Uterus (tissue), 4 donors: ENCODE measurements around the gene PRKX. TPM values are rescaled to one million over a fixed set of nuclear protein-coding genes. Genes with fewer than 3 reads are reported as not detected.
"Not testable (repeated sequence)": the region's sequence is repeated elsewhere in the genome, so short reads cannot be mapped to it uniquely, and the experiment has no call there.

ENCODE experiments used
- DNase-seq, 2 donors: peaks; one replicate each; pipeline ENCODE4 v3.0.0-alpha.2; 2019 to 2020
- H3K27ac ChIP-seq, 2 donors: fragments of 200-600 bp; sonication (generic); 1 replicate in 1 of 2; 2 replicates in 1 of 2; pipeline ENCODE4 v1.5.1; 2016 to 2018
- H3K27me3 ChIP-seq, 2 donors: fragments of 200-600 bp; sonication (generic); one replicate each; pipeline ENCODE4 v1.5.1; 2018 to 2019; ENCODE audit warnings: control low read depth in 1 of 2
- H3K36me3 ChIP-seq, 2 donors: fragments of 200-600 bp; sonication (generic); one replicate each; pipeline ENCODE4 v1.5.1; 2019; ENCODE audit warnings: control low read depth in 1 of 2
- H3K4me1 ChIP-seq, 2 donors: fragments of 200-600 bp; sonication (generic); one replicate each; pipeline ENCODE4 v1.5.1; 2018 to 2019; ENCODE audit warnings: control low read depth in 1 of 2
- H3K4me3 ChIP-seq, 2 donors: fragments of 200-600 bp; sonication (generic); 1 replicate in 1 of 2; 2 replicates in 1 of 2; pipeline ENCODE4 v1.5.1; 2018 to 2019; ENCODE audit warnings: mild to moderate bottlenecking in 1 of 2
- H3K9me3 ChIP-seq, 2 donors: fragments of 200-600 bp; sonication (generic); one replicate each; pipeline ENCODE4 v1.5.1; 2019; ENCODE audit warnings: control low read depth in 1 of 2
- POLR2A ChIP-seq, 2 donors: fragments of 450-650 bp; IDR thresholded peaks; one replicate each; pipeline ENCODE4 v1.6.1; 2016; ENCODE audit warnings: antibody characterized with exemption in 2 of 2, mild to moderate bottlenecking in 1 of 2, moderate library complexity in 1 of 2
- intact Hi-C: fragments of 100-400 bp; cut with DNase I; formaldehyde crosslinking; loops from one replicate; pipeline ENCODE4 v1.15.1; 2023; ENCODE audit warnings: low total_unique reads
- small RNA-seq: library from RNA; depleted of rRNA; stranded (forward); fragments of <200 nt; gene quantifications from one replicate; pipeline ENCODE3, GENCODE V24; 2016
- total RNA-seq, 4 donors: library from RNA; depleted of rRNA in 3 of 4; stranded (reverse); fragments of >200 nt in 3 of 4; gene quantifications; one replicate each; pipeline versions ENCODE4 v1.1.0 to v1.2.4, GENCODE V29; 2014 to 2023
- TF ChIP-seq, protein P1 (sequence below), 4 experiments: fragments of 200-600 bp in 2 of 4; fragments of 450-650 bp in 2 of 4; sonication (generic) in 2 of 4; IDR thresholded peaks; one replicate each; pipeline ENCODE4 v1.5.1; 2016 to 2019; ENCODE audit warnings: antibody characterized with exemption in 4 of 4, mild to moderate bottlenecking in 2 of 4, moderate library complexity in 1 of 4
- donor health status: DM: yes; HTN: yes; CAD: no.

PRKX gene
- total RNA-seq, 4 donors from 2014 or later: 8.5 to 27.9 (median 12.0) TPM

DNA sequence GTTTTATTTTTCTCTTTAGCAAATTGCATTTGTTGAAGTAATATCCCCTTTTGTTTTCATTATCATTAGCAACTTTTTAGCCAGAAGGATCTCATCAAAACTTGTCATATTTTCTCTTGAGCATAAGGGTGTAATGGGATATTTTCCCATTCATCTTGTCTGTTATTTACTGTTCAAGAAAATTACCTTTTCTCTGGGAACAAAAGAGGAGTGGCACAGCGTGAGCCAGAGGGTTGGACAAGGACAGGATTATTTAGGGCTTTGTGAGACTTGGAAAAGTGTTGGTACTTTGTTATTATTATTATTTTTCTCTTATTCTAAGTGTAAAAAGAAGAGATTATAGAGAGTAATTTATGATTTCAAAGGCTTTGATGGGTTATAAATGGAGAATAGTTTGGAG is 135.9 kb downstream of the PRKX start:
- H3K9me3 ChIP-seq: no peaks in the 10 kb centered on the region
- intact Hi-C loops: no loop called here
- H3K27me3 ChIP-seq: no peaks in the 10 kb centered on the region
- H3K36me3 ChIP-seq: no peaks in the 10 kb centered on the region
- no peak overlapping the region for H3K27ac ChIP-seq
- H3K4me1 ChIP-seq: no peaks in the 10 kb centered on the region
- TF ChIP-seq POLR2A (IDR thresholded peaks at IDR 0.05): no peak
- TF ChIP-seq, protein P1, sequence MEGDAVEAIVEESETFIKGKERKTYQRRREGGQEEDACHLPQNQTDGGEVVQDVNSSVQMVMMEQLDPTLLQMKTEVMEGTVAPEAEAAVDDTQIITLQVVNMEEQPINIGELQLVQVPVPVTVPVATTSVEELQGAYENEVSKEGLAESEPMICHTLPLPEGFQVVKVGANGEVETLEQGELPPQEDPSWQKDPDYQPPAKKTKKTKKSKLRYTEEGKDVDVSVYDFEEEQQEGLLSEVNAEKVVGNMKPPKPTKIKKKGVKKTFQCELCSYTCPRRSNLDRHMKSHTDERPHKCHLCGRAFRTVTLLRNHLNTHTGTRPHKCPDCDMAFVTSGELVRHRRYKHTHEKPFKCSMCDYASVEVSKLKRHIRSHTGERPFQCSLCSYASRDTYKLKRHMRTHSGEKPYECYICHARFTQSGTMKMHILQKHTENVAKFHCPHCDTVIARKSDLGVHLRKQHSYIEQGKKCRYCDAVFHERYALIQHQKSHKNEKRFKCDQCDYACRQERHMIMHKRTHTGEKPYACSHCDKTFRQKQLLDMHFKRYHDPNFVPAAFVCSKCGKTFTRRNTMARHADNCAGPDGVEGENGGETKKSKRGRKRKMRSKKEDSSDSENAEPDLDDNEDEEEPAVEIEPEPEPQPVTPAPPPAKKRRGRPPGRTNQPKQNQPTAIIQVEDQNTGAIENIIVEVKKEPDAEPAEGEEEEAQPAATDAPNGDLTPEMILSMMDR (IDR thresholded peaks at IDR 0.05): no peak
- H3K4me3 ChIP-seq: no peak overlapping the region
- no peak for DNase-seq

DNA sequence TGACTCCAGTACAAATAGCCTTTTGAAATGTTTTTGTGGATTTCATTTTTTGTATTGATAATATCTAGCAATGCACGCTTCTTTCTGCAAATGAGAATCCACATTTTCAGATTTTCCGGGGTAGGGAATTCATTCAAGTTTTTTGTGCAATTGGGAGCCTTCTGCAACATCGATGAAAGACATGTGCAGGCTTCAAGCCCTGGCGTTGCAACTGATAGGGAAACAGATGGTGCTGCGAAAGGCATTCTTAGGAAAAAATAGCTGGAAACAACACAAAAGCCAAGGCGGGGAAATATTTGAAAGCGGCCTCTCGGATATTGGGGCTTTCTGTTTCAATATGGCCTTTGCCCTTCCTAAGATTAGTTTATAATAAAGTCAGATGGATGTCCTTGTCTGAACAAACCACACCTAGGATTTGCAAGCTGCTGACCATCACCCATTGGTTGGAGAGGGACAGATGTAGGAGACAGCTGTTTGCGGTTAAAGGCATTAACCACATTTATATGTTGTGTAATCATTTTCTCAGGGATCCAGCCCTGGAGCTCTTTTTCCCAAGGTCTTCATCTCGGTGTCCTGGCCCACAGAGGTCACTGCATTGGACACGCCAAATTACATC is 136.5 kb downstream of the PRKX start:
- no peaks in the 10 kb centered on the region for H3K27me3 ChIP-seq
- no peaks in the 10 kb centered on the region for H3K4me1 ChIP-seq
- H3K27ac ChIP-seq: no peak overlapping the region
- no peak overlapping the region for H3K4me3 ChIP-seq
- H3K9me3 ChIP-seq: no peaks in the 10 kb centered on the region
- no peak for DNase-seq
- intact Hi-C loops: no loop called here
- H3K36me3 ChIP-seq: no peaks in the 10 kb centered on the region
- TF ChIP-seq, protein P1 (IDR thresholded peaks at IDR 0.05): no peak
- no peak for TF ChIP-seq POLR2A (IDR thresholded peaks at IDR 0.05)

DNA sequence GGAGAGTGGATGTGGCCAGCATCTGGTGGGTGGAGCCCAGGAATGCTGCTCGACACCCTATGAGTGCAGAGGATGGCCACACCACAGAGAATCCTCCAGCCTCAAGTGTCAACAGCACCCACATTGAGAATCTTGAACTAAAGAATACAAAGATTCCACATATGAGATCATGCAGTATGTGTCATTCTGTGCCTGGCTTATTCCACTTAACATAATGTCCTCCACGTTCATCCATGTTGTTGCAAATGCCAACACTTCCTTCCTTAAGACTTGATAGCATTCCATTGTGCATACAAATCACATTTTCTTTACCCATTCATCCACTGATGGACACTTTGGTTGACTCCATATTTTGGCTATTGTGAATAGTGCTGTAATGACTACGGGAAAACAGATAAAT is 145.8 kb downstream of the PRKX start:
- no peak overlapping the region for H3K27ac ChIP-seq
- no peak for DNase-seq
- H3K9me3 ChIP-seq: no peaks in the 10 kb centered on the region
- H3K4me1 ChIP-seq: no peaks in the 10 kb centered on the region
- intact Hi-C loops: no loop called here
- H3K4me3 ChIP-seq: no peak overlapping the region
- no peaks in the 10 kb centered on the region for H3K27me3 ChIP-seq
- TF ChIP-seq, protein P1 (IDR thresholded peaks at IDR 0.05): no peak
- TF ChIP-seq POLR2A (IDR thresholded peaks at IDR 0.05): no peak
- H3K36me3 ChIP-seq: no peaks in the 10 kb centered on the region

DNA sequence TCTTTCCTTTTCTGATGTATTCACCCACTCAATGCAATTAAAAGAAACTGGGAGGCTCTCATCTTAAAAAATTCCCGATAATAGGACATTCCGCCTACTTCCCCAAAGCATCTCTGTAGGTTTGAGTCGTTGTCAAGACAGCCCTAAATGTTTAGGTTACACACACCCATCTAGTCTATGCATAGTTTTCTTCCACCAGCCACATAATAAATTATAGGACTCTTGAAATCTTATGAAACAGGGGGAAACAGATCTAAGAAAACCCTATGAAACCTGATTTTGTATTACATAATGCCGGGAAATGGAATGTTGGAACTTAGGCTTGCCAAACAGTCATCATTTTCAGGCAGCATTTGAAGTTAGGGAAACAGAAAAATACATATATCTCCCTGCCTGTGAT is 150.0 kb downstream of the PRKX start:
- no peak for TF ChIP-seq POLR2A (IDR thresholded peaks at IDR 0.05)
- TF ChIP-seq, protein P1 (IDR thresholded peaks at IDR 0.05): no peak
- no peak for DNase-seq
- intact Hi-C loops: no loop called here

DNA sequence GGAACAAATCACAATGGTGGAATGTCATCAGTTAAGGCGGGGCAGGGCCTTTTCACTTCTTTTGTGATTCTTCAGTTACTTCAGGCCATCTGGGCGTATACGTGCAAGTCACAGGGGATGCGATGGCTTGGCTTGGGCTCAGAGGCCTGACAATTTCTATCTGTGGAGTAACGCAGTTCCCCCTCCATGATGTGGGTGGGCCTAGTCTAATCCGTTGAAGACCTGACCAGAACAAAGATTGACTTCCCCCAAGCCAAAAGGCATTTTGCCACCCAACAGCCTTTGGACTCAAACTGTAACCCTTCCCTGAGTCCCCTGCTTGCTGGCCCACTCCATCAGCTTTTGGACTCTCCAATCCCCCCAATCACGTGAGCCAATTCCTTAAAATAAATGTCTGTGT is 153.4 kb downstream of the PRKX start:
- H3K36me3 ChIP-seq, H3K27me3 ChIP-seq, intact Hi-C loops, H3K4me3 ChIP-seq, H3K4me1 ChIP-seq, DNase-seq, H3K9me3 ChIP-seq, H3K27ac ChIP-seq: not testable (repeated sequence)

More for the DNA sequence above, 150.0 kb downstream of the PRKX start:
- H3K27ac ChIP-seq: no peak overlapping the region
- H3K9me3 ChIP-seq: no peaks in the 10 kb centered on the region
- H3K4me1 ChIP-seq: no peaks in the 10 kb centered on the region
- no peaks in the 10 kb centered on the region for H3K27me3 ChIP-seq
- H3K36me3 ChIP-seq: no peaks in the 10 kb centered on the region
- no peak overlapping the region for H3K4me3 ChIP-seq

Small RNA genes lying within 50 kb of the gene (small RNA-seq; reads per million reads assigned to genes)
- gene RF00019 (not detected), gene RNU6-114P (not detected)
